GM19438 (cell line): ENCODE results near the gene MTG1.
"Not testable (repeated sequence)": the region's sequence is repeated elsewhere in the genome, so short reads cannot be mapped to it uniquely, and the experiment has no call there.

Experiments used
- ATAC-seq: cut with Tn5 transposase; IDR thresholded peaks from one replicate; pipeline ENCODE4 v1.9.1; 2021; ENCODE audit warnings: low read depth; ENCODE audit not compliant: unreplicated experiment

The MTG1 gene

GRCh38 chr10:133358162-133358924, 35.6 kb upstream of the MTG1 start:
- ATAC-seq, result no peak

- ATAC-seq, result no peak
Observed at GRCh38 chr10:133358925-133359310, 35.0 kb upstream of the MTG1 start.

GRCh38 chr10:133359554-133359971, 34.4 kb upstream of the MTG1 start:
- no peak for ATAC-seq

GRCh38 chr10:133359972-133360610, 33.9 kb upstream of the MTG1 start:
- ATAC-seq, result no peak

- ATAC-seq, result no peak
Observed at GRCh38 chr10:133361227-133361626, 32.7 kb upstream of the MTG1 start.

GRCh38 chr10:133361773-133362441, 32.0 kb upstream of the MTG1 start:
- ATAC-seq, result no peak

GRCh38 chr10:133362846-133363245, 31.1 kb upstream of the MTG1 start:
- no peak for ATAC-seq

GRCh38 chr10:133364645-133365431, 29.1 kb upstream of the MTG1 start:
- ATAC-seq, result no peak

- no peak for ATAC-seq
Observed at GRCh38 chr10:133365461-133366129, 28.4 kb upstream of the MTG1 start.

GRCh38 chr10:133366130-133366478, 27.9 kb upstream of the MTG1 start:
- ATAC-seq, result no peak

GRCh38 chr10:133366751-133367150, 27.2 kb upstream of the MTG1 start:
- ATAC-seq, result no peak

- ATAC-seq, result not testable (repeated sequence)
Observed at GRCh38 chr10:133367461-133367860, 26.5 kb upstream of the MTG1 start.

- ATAC-seq, result no peak
Observed at GRCh38 chr10:133368153-133368552, 25.8 kb upstream of the MTG1 start.

- ATAC-seq, result no peak
Observed at GRCh38 chr10:133370030-133370786, 23.7 kb upstream of the MTG1 start.

- ATAC-seq, result no peak
Observed at GRCh38 chr10:133372507-133372906, 21.4 kb upstream of the MTG1 start.

GRCh38 chr10:133373174-133374090, 20.5 kb upstream of the MTG1 start, which contains the start of gene ECHS1:
Gene ECHS1, minus strand, starts transcription at chr10:133373354. Its CDS starts 21 bp downstream, at chr10:133373333.
- peak; percentile 94 for ATAC-seq

GRCh38 chr10:133375357-133376115, 18.4 kb upstream of the MTG1 start:
- no peak for ATAC-seq

GRCh38 chr10:133376183-133376582, 17.8 kb upstream of the MTG1 start:
- ATAC-seq, result not testable (repeated sequence)
